B cell (primary cell): Measurements from ENCODE around the gene EP400. TPM values are rescaled to one million over a fixed set of nuclear protein-coding genes. Genes with fewer than 3 reads are reported as not detected.

Experiments
- ATAC-seq: fragments of 200-7000 bp; cut with Tn5 transposase; one replicate; pipeline ENCODE4 v1.10.0; 2021; ENCODE audit warnings: low read depth, mild to moderate bottlenecking, moderate number of reproducible peaks, moderate library complexity
- CTCF ChIA-PET: fragments of 350-600 bp; sonication (Branson Sonifier 250); formaldehyde crosslinking; loops from one replicate; lab custom pipeline; 2021; ENCODE audit warnings: antibody characterized with exemption, inconsistent platforms; lab: Charles Lee
- POLR2A ChIA-PET: fragments of 350-600 bp; sonication (Branson Sonifier 250); formaldehyde crosslinking; loops from one replicate; lab custom pipeline; 2021; ENCODE audit warnings: antibody characterized with exemption; lab: Charles Lee
- DNase-seq: peaks from one replicate; pipeline ENCODE4 v3.0.0; 2013
- H2AFZ ChIP-seq: 2 replicates; pipeline ENCODE4 v1.6.1; 2012; ENCODE audit warnings: mild to moderate bottlenecking, low read depth, low read length; ENCODE audit not compliant: insufficient read depth, poor library complexity, severe bottlenecking
- H3K27ac ChIP-seq, 2 donors: 1 replicate in 1 of 2; 2 replicates in 1 of 2; pipeline ENCODE4 v1.5.1; 2012 to 2013; ENCODE audit warnings: low read length in 2 of 2, mild to moderate bottlenecking in 2 of 2, moderate library complexity in 1 of 2
- H3K27me3 ChIP-seq, 4 experiments: fragments of 200-600 bp in 1 of 4; sonication (generic) in 1 of 4; replicated peaks in 1 of 4; 1 replicate in 2 of 4; 2 replicates in 2 of 4; pipeline versions ENCODE4 v1.6.1 to v1.7.0; 2013 to 2016; ENCODE audit warnings: low read length in 3 of 4, mild to moderate bottlenecking in 2 of 4, mixed read lengths in 1 of 4, moderate library complexity in 1 of 4; ENCODE audit not compliant: insufficient read depth in 4 of 4, control insufficient read depth in 3 of 4; ENCODE audit errors: control extremely low read depth in 1 of 4
- H3K36me3 ChIP-seq, 2 experiments: replicated peaks in 1 of 2; 1 replicate in 1 of 2; 2 replicates in 1 of 2; pipeline versions ENCODE4 v1.6.1 to v1.7.1; 2013; ENCODE audit warnings: low read length in 1 of 2; ENCODE audit not compliant: insufficient read depth in 2 of 2, control insufficient read depth in 1 of 2; ENCODE audit errors: control extremely low read depth in 1 of 2, extremely low read depth in 1 of 2
- H3K4me1 ChIP-seq, 2 donors: fragments of 200-600 bp in 1 of 2; sonication (generic) in 1 of 2; 1 replicate in 1 of 2; 2 replicates in 1 of 2; pipeline versions ENCODE4 v1.5.1 to v1.6.1; 2013 to 2017; ENCODE audit warnings: low read length in 2 of 2; ENCODE audit not compliant: control insufficient read depth in 2 of 2, insufficient read depth in 2 of 2
- H3K4me2 ChIP-seq: replicated peaks from 2 replicates; pipeline ENCODE3; 2012; ENCODE audit warnings: mild to moderate bottlenecking, low read depth, low read length; ENCODE audit not compliant: poor library complexity, severe bottlenecking
- H3K4me3 ChIP-seq, 5 experiments: fragments of 200-600 bp in 1 of 5; sonication (generic) in 1 of 5; 1 replicate in 3 of 5; 2 replicates in 2 of 5; pipeline versions ENCODE4 v1.5.1 to v1.7.0; 2011 to 2016; ENCODE audit warnings: low read length in 4 of 5, mild to moderate bottlenecking in 4 of 5, low read depth in 2 of 5, control low read depth in 1 of 5, moderate library complexity in 1 of 5; ENCODE audit not compliant: insufficient read depth in 1 of 5; ENCODE audit errors: control extremely low read depth in 1 of 5, extremely low read depth in 1 of 5
- H3K79me2 ChIP-seq: fragments of 200-600 bp; sonication (generic); one replicate; pipeline ENCODE4 v1.6.0; 2016; ENCODE audit warnings: low read length; ENCODE audit not compliant: control insufficient read depth, insufficient read depth
- H3K9ac ChIP-seq: fragments of 200-600 bp; sonication (generic); 2 replicates; pipeline ENCODE4 v1.6.1; 2017; ENCODE audit warnings: mild to moderate bottlenecking, low read length, moderate library complexity
- H3K9me3 ChIP-seq, 3 donors: one replicate each; pipeline versions ENCODE4 v1.6.1 to v1.7.1; 2013; ENCODE audit warnings: low read length in 2 of 3; ENCODE audit not compliant: control insufficient read depth in 2 of 3, insufficient read depth in 1 of 3; ENCODE audit errors: control extremely low read depth in 1 of 3
- H4K20me1 ChIP-seq: 2 replicates; pipeline ENCODE4 v1.6.0; 2012; ENCODE audit warnings: mild to moderate bottlenecking, low read length; ENCODE audit not compliant: insufficient read depth, control insufficient read depth, poor library complexity, severe bottlenecking
- H3K27ac Mint-ChIP-seq: one replicate; pipeline ENCODE4 v1.8.0; 2021; ENCODE audit warnings: mixed read lengths
- H3K27me3 Mint-ChIP-seq: one replicate; pipeline ENCODE4 v1.8.0; 2021; ENCODE audit warnings: mixed read lengths
- H3K4me1 Mint-ChIP-seq: one replicate; pipeline ENCODE4 v1.8.0; 2021; ENCODE audit warnings: mixed read lengths
- H3K4me3 Mint-ChIP-seq: one replicate; pipeline ENCODE4 v1.8.0; 2021; ENCODE audit warnings: mixed read lengths
- H3K9me3 Mint-ChIP-seq: one replicate; pipeline ENCODE4 v1.8.0; 2022; ENCODE audit warnings: mixed read lengths; ENCODE audit not compliant: insufficient read depth
- CTCF ChIP-seq: fragments of 200-600 bp; IDR thresholded peaks from one replicate; pipeline ENCODE4 v1.8.0; 2022; ENCODE audit warnings: antibody characterized with exemption, mild to moderate bottlenecking
- EZH2 ChIP-seq: IDR thresholded peaks from 2 replicates; pipeline ENCODE4 v1.6.1; 2012; ENCODE audit warnings: borderline replicate concordance, low read depth, mild to moderate bottlenecking, moderate library complexity, low read length; ENCODE audit not compliant: insufficient read depth, poor library complexity, severe bottlenecking
- WGBS: methylation state at CpG from one replicate; pipeline ENCODE4 v1.1.5; 2013; ENCODE audit warnings: missing lambda C conversion rate; ENCODE audit not compliant: insufficient coverage; 5-methylcytosine and 5-hydroxymethylcytosine counted together
- intact Hi-C: fragments of 100-400 bp; cut with micrococcal nuclease; formaldehyde crosslinking; loops from one replicate; pipeline ENCODE4 v1.10.0; 2022
- polyA plus RNA-seq: library from polyadenylated mRNA; depleted of rRNA; stranded (reverse); fragments of >200 nt; gene quantifications from 2 replicates; pipeline ENCODE4 v1.2.3, GENCODE V29; 2012
- total RNA-seq, 2 donors: library from RNA; stranded (reverse); fragments of 120-200 nt in 1 of 2; gene quantifications; 1 replicate in 1 of 2; 2 replicates in 1 of 2; pipeline versions ENCODE4 v1.2.3 to v1.2.4, GENCODE V29; 2013 to 2022

EP400 gene
- total and polyA plus RNA-seq, 2 donors (not counting 1 experiment from before 2014, with no cell fraction given): 17.3 to 82.2 TPM

DNA sequence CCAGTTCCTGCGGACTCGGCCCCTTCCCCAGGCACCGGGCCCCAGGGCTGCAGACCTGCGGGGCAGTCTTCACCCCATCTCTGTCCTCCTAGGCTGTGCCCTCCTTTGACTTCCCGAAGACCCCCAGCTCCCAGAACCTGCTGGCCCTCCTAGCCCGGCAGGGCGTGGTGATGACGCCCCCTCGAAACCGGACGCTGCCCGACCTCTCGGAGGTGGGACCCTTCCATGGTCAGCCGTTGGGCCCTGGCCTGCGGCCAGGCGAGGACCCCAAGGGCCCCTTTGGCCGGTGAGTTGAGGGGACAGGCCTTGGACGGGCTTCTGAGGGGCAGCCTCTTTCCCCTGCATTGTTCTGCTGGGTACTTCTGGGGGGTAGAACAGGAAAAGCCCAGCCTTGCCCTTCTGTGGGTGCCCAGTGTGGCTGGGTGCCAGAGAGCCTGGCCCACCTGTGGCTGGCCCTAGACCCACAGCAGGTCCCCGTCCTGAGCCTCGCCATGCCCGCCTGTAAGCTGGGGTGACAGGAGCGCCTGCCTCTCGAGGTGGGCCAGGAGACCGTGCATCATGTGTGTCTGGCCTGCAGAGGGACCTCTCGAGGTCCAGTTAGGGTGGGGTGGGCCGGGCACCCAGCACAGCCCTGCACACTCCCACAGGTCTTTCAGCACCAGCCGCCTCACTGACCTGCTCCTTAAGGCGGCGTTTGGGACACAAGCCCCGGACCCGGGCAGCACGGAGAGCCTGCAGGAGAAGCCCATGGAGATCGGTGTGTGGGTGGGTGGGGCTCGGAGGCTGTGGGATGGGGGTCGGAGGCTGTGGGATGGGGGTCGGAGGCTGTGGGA, 33.2 kb upstream of the EP400 start:
- no peak for ATAC-seq
- H3K27me3 Mint-ChIP-seq: no peaks in the 10 kb centered on the region
- no peak for DNase-seq
- Histone ChIP-seq H3K27me3 (no peaks in the 10 kb centered on the region), H3K79me2 (no peaks in the 10 kb centered on the region), H3K27ac (no peak overlapping the region), H3K4me1 (no peaks in the 10 kb centered on the region), H3K9me3 (no peaks in the 10 kb centered on the region), H3K4me2 (no peak overlapping the region), H3K9ac (no peak overlapping the region), H3K36me3 (peaks cover 0 to 46% of the 10 kb centered on the region in 2 experiments), H4K20me1 (peaks cover 9% of the 10 kb centered on the region), H2AFZ (no peak overlapping the region), H3K4me3 (no peak overlapping the region)
- no peak overlapping the region for H3K4me3 Mint-ChIP-seq
- H3K27ac Mint-ChIP-seq: no peak overlapping the region
- CTCF ChIA-PET: no interaction called here
- no peak for TF ChIP-seq CTCF
- TF ChIP-seq EZH2: no peak
- intact Hi-C loops: no loop called here
- WGBS: 93% methylated on average over 31 of the region's 36 CpGs
- POLR2A ChIA-PET: no interaction called here
- no peaks in the 10 kb centered on the region for H3K9me3 Mint-ChIP-seq
- no peaks in the 10 kb centered on the region for H3K4me1 Mint-ChIP-seq

DNA sequence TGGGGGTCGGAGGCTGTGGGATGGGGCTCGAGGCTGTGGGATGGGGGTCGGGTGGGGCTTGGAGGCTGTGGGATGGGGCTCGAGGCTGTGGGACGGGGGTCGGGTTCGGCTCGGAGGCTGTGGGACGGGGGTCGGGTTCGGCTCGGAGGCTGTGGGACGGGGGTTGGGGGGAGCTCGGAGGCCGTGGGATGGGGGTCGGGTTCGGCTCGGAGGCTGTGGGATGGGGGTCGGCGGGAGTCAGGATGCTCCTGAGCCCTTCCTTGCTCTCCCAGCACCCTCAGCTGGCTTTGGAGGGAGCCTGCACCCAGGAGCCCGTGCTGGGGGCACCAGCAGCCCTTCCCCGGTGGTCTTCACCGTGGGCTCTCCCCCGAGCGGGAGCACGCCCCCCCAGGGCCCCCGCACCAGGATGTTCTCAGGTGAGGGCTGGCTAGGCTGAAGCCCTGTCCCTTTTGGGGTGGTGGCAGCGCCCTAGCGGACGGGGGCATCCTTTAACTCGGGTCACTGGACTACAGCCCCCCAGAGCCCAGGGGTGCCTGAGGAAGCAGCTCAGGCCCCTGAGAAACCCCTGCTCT, 32.5 kb upstream of the EP400 start:
- no peaks in the 10 kb centered on the region for H3K9me3 ChIP-seq
- H3K4me3 ChIP-seq: no peak overlapping the region
- H3K4me1 Mint-ChIP-seq: peaks cover 5% of the 10 kb centered on the region
- H3K9ac ChIP-seq: no peak overlapping the region
- H3K4me1 ChIP-seq: no peaks in the 10 kb centered on the region
- no peaks in the 10 kb centered on the region for H3K27me3 ChIP-seq
- H3K27me3 Mint-ChIP-seq: no peaks in the 10 kb centered on the region
- H3K9me3 Mint-ChIP-seq: no peaks in the 10 kb centered on the region
- H3K27ac Mint-ChIP-seq: no peak overlapping the region
- TF ChIP-seq CTCF: no peak
- peaks cover 6% of the 10 kb centered on the region for H4K20me1 ChIP-seq
- 96% methylated on average over 16 of the region's 31 CpGs for WGBS
- H3K4me2 ChIP-seq: no peak overlapping the region
- POLR2A ChIA-PET: no interaction called here
- no peak overlapping the region for H3K27ac ChIP-seq
- ATAC-seq (no peak), DNase-seq (peak; percentile 41)
- H3K4me3 Mint-ChIP-seq: no peak overlapping the region
- CTCF ChIA-PET: no interaction called here
- intact Hi-C loops: no loop called here
- no peaks in the 10 kb centered on the region for H3K79me2 ChIP-seq
- no peak overlapping the region for H2AFZ ChIP-seq
- peaks cover 0 to 39% of the 10 kb centered on the region in 2 experiments for H3K36me3 ChIP-seq
